Fibroblast of lung (primary cell): Measurements from ENCODE around the gene TLR2. TPM values are rescaled to one million over a fixed set of nuclear protein-coding genes. Genes with fewer than 3 reads are reported as not detected.

Experiments
- DNase-seq, 2 donors: peaks; one replicate each; pipeline versions ENCODE4 v3.0.0 to v3.0.0-alpha.2; 2010; ENCODE audit warnings: low read depth in 2 of 2
- H2AFZ ChIP-seq: 2 replicates; pipeline ENCODE4 v1.5.1; 2012; ENCODE audit warnings: low read length, control low read depth, inconsistent platforms
- H3K27ac ChIP-seq: 2 replicates; pipeline ENCODE4 v1.5.1; 2011; ENCODE audit warnings: low read length, control low read depth; ENCODE audit not compliant: insufficient read depth
- H3K27me3 ChIP-seq: 2 replicates; pipeline ENCODE4 v1.5.1; 2011; ENCODE audit warnings: mild to moderate bottlenecking, low read length; ENCODE audit not compliant: control insufficient read depth, insufficient read depth
- H3K36me3 ChIP-seq: 2 replicates; pipeline ENCODE4 v1.5.1; 2011; ENCODE audit warnings: low read length; ENCODE audit not compliant: control insufficient read depth, insufficient read depth
- H3K4me1 ChIP-seq: 2 replicates; pipeline ENCODE4 v1.5.1; 2011; ENCODE audit warnings: low read length; ENCODE audit not compliant: control insufficient read depth, insufficient read depth; ENCODE audit errors: extremely low read depth
- H3K4me2 ChIP-seq: 2 replicates; pipeline ENCODE4 v1.5.1; 2011; ENCODE audit warnings: low read length, control low read depth; ENCODE audit not compliant: insufficient read depth; ENCODE audit errors: extremely low read depth
- H3K4me3 ChIP-seq, 4 experiments: fragments of 200-600 bp in 1 of 4; sonication (generic) in 1 of 4; replicated peaks in 1 of 4; 2 replicates each; pipeline ENCODE4 v1.5.1; 2011 to 2016; ENCODE audit warnings: low read length in 4 of 4, low read depth in 3 of 4, mild to moderate bottlenecking in 3 of 4, control low read depth in 2 of 4, inconsistent platforms in 1 of 4, mixed read lengths in 1 of 4; ENCODE audit not compliant: insufficient read depth in 1 of 4; ENCODE audit errors: control extremely low read depth in 1 of 4
- H3K79me2 ChIP-seq: 2 replicates; pipeline ENCODE4 v1.5.1; 2012; ENCODE audit warnings: mild to moderate bottlenecking, low read length, inconsistent platforms; ENCODE audit not compliant: control insufficient read depth, insufficient read depth
- H3K9ac ChIP-seq: 2 replicates; pipeline ENCODE4 v1.5.1; 2011; ENCODE audit warnings: mild to moderate bottlenecking, low read length, control low read depth; ENCODE audit not compliant: insufficient read depth
- H3K9me3 ChIP-seq: 2 replicates; pipeline ENCODE4 v1.5.1; 2012; ENCODE audit warnings: low read depth, low read length; ENCODE audit not compliant: control insufficient read depth, insufficient read depth
- H4K20me1 ChIP-seq: 2 replicates; pipeline ENCODE4 v1.5.1; 2011; ENCODE audit warnings: low read length; ENCODE audit not compliant: control insufficient read depth, insufficient read depth; ENCODE audit errors: extremely low read depth
- EZH2 ChIP-seq: IDR thresholded peaks from 2 replicates; pipeline ENCODE4 v1.5.1; 2012; ENCODE audit warnings: low read length, control low read depth, mild to moderate bottlenecking; ENCODE audit errors: missing control alignments
- polyA plus RNA-seq, 2 donors: library from polyadenylated mRNA; depleted of rRNA in 1 of 2; stranded (reverse) in 1 of 2; unstranded in 1 of 2; fragments of >200 nt; gene quantifications; 2 replicates each; pipeline ENCODE4 v1.2.1, GENCODE V29; 2011 to 2012; ENCODE audit warnings: missing spikeins in 1 of 2
- total RNA-seq: library from RNA; depleted of rRNA; stranded (reverse); fragments of >200 nt; gene quantifications from 2 replicates; pipeline ENCODE4 v1.2.1, GENCODE V29; 2014
- TF ChIP-seq, protein P1 (sequence below), 2 donors: IDR thresholded peaks in 1 of 2; conservative IDR thresholded peaks in 1 of 2; 1 replicate in 1 of 2; 2 replicates in 1 of 2; pipeline ENCODE4 v1.5.1; 2011 to 2012; ENCODE audit warnings: low read length in 2 of 2, control low read depth in 1 of 2, inconsistent platforms in 1 of 2, low read depth in 1 of 2, mild to moderate bottlenecking in 1 of 2

The TLR2 gene
- total and polyA plus RNA-seq, 2 donors (not counting 1 experiment from before 2014, with no cell fraction given), result under 0.01 to 0.17 TPM

DNA sequence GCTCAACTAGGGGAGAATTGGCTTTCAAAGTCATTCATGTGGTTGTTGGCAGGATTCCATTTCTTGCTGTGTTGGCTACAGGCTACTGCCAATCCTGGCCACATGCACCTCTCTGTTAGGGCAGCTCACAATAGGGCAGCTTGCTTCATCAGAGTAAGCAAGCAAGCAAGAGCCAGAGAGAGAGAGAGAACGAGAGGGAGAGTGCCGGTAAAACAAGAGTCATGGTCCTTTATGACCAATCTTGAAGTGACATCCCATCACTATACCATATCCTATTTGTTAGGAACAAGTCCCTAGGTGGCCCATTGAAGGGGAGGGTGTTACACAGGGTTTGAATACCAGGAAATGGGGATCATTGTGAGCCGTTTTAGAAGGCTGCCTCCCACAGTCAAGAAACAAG, 33.0 kb upstream of the TLR2 start:
- Histone ChIP-seq H3K4me2 (no peak overlapping the region), H3K9ac (no peak overlapping the region)
- no peak for TF ChIP-seq EZH2
- TF ChIP-seq, protein P1, sequence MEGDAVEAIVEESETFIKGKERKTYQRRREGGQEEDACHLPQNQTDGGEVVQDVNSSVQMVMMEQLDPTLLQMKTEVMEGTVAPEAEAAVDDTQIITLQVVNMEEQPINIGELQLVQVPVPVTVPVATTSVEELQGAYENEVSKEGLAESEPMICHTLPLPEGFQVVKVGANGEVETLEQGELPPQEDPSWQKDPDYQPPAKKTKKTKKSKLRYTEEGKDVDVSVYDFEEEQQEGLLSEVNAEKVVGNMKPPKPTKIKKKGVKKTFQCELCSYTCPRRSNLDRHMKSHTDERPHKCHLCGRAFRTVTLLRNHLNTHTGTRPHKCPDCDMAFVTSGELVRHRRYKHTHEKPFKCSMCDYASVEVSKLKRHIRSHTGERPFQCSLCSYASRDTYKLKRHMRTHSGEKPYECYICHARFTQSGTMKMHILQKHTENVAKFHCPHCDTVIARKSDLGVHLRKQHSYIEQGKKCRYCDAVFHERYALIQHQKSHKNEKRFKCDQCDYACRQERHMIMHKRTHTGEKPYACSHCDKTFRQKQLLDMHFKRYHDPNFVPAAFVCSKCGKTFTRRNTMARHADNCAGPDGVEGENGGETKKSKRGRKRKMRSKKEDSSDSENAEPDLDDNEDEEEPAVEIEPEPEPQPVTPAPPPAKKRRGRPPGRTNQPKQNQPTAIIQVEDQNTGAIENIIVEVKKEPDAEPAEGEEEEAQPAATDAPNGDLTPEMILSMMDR (conservative IDR thresholded peaks at IDR 0.05 in 1 of 2, IDR thresholded peaks at IDR 0.05 in 1 of 2; ENCODE audit: low read depth in 1 of 2, low read length in 2 of 2), result no peak

DNA sequence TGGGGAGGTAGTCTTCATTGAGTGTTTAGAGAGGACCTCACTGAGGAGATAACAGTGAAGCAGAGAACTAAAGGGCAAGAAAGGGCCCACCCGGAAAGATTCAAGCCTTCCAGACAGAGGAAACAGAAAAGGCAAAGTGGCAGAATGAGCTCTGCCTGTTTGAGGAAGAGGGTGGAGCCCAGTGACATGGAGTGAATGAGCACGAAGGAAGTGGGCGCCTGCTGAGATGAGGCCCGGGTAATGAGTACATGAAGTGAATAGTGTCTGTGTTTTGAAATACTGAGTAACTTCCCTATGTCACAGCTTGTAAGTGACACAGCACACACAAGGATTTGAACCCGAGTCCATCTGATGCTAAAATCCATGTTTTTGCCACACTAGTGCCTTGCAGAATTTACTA, 32.5 kb upstream of the TLR2 start:
- Histone ChIP-seq H4K20me1 (no peaks in the 10 kb centered on the region), H3K4me2 (no peak overlapping the region), H3K27ac (no peak overlapping the region), H3K4me3 (no peak overlapping the region), H3K79me2 (no peaks in the 10 kb centered on the region), H2AFZ (no peak overlapping the region), H3K4me1 (no peaks in the 10 kb centered on the region), H3K36me3 (no peaks in the 10 kb centered on the region), H3K9me3 (no peaks in the 10 kb centered on the region), H3K9ac (no peak overlapping the region), H3K27me3 (no peaks in the 10 kb centered on the region)
- TF ChIP-seq, protein P1 (conservative IDR thresholded peaks at IDR 0.05 in 1 of 2, IDR thresholded peaks at IDR 0.05 in 1 of 2; ENCODE audit: low read depth in 1 of 2, low read length in 2 of 2), result no peak
- TF ChIP-seq EZH2, result no peak
- DNase-seq, result no peak

More for the DNA sequence above, 33.0 kb upstream of the TLR2 start:
- Histone ChIP-seq H3K4me1 (no peaks in the 10 kb centered on the region), H3K9me3 (no peaks in the 10 kb centered on the region), H3K79me2 (no peaks in the 10 kb centered on the region), H3K36me3 (no peaks in the 10 kb centered on the region), H3K27ac (no peak overlapping the region), H2AFZ (no peak overlapping the region), H3K4me3 (no peak overlapping the region), H4K20me1 (no peaks in the 10 kb centered on the region), H3K27me3 (no peaks in the 10 kb centered on the region)
- no peak for DNase-seq

DNA sequence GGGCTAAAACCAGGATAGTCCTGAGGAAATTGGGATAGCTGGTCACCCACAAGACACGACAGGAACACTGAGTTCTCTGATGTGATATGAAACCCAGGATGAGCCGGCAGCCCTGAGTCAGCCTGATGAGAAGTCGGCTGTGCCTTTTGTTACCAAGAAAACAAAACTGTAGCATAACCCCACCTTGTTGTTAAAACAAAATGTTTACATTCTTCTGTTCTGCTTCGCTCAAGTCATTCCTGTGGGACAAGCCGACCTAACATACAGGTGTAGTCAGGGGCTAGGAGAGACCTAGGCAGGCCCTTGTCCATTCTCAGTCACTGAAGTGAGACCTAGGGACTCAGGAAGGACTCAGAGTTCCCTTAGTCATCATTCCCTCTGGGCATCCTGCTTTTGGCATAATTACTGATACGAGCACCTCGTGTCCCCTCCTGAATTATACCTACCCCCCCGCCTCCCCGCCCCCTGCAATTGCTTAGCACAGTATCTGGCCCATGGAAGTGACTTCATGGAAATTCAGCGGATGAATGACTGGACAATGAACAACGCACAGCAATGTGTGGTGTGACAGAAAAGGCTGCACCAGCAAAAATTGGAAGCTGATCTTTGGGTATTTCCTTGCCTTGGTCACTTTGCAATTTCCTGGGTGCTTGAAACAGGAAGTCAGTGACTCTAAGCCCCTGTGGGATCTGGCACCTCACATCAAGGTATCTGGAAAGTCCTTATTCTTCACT, 31.9 kb upstream of the TLR2 start:
- no peak for DNase-seq

More for the DNA sequence above, 31.9 kb upstream of the TLR2 start:
- TF ChIP-seq, protein P1 (conservative IDR thresholded peaks at IDR 0.05 in 1 of 2, IDR thresholded peaks at IDR 0.05 in 1 of 2; ENCODE audit: low read depth in 1 of 2, low read length in 2 of 2), result no peak
- no peak for TF ChIP-seq EZH2
- H3K79me2 ChIP-seq, result no peaks in the 10 kb centered on the region
- no peaks in the 10 kb centered on the region for H3K9me3 ChIP-seq
- no peak overlapping the region for H3K27ac ChIP-seq
- H3K4me1 ChIP-seq, result no peaks in the 10 kb centered on the region
- no peaks in the 10 kb centered on the region for H3K27me3 ChIP-seq
- H3K4me3 ChIP-seq, result no peak overlapping the region
- H4K20me1 ChIP-seq, result no peaks in the 10 kb centered on the region
- H3K9ac ChIP-seq, result no peak overlapping the region
- no peak overlapping the region for H2AFZ ChIP-seq
- H3K4me2 ChIP-seq, result no peak overlapping the region
- H3K36me3 ChIP-seq, result no peaks in the 10 kb centered on the region
